Body of pancreas (tissue), 4 donors: ENCODE measurements around the gene MAEA. TPM values are rescaled to one million over a fixed set of nuclear protein-coding genes. Genes with fewer than 3 reads are reported as not detected.

Experiments used
- ATAC-seq: fragments of 150-250 bp; one replicate; pipeline ENCODE4 v1.9.1; 2016
- DNase-seq, 4 donors: peaks; one replicate each; pipeline ENCODE4 v3.0.0-alpha.2; 2019
- H3K27ac ChIP-seq, 4 donors: fragments of 200-600 bp; sonication (generic); 1 replicate in 3 of 4; 2 replicates in 1 of 4; pipeline versions ENCODE4 v1.5.1 to v1.6.1; 2016 to 2019; ENCODE audit warnings: mild to moderate bottlenecking in 1 of 4, mixed read lengths in 1 of 4, moderate library complexity in 1 of 4
- H3K27me3 ChIP-seq, 2 donors: fragments of 200-600 bp; sonication (generic); one replicate each; pipeline ENCODE4 v1.6.0; 2016; ENCODE audit warnings: mild to moderate bottlenecking in 1 of 2
- H3K36me3 ChIP-seq, 2 donors: fragments of 200-600 bp; sonication (generic); replicated peaks in 1 of 2; 2 replicates each; pipeline ENCODE4 v1.5.1; 2016; ENCODE audit warnings: low read depth in 2 of 2; ENCODE audit not compliant: insufficient read depth in 1 of 2
- H3K4me1 ChIP-seq: fragments of 200-600 bp; sonication (generic); one replicate; pipeline ENCODE4 v1.6.0; 2016
- H3K4me3 ChIP-seq, 2 donors: fragments of 200-600 bp; sonication (generic); 1 replicate in 1 of 2; 2 replicates in 1 of 2; pipeline ENCODE4 v1.5.1; 2016 to 2019
- H3K9me3 ChIP-seq, 3 donors: fragments of 200-600 bp; sonication (generic); 1 replicate in 2 of 3; 2 replicates in 1 of 3; pipeline ENCODE4 v1.5.1; 2016
- CTCF ChIP-seq, 7 experiments: fragments of 450-650 bp in 4 of 7; fragments of 200-600 bp in 3 of 7; sonication (generic) in 3 of 7; IDR thresholded peaks; one replicate each; pipeline ENCODE4 v1.5.1; 2016 to 2019; ENCODE audit warnings: antibody characterized with exemption in 7 of 7
- POLR2A ChIP-seq, 3 donors: fragments of 450-650 bp; IDR thresholded peaks; one replicate each; pipeline ENCODE4 v1.6.1; 2016; ENCODE audit warnings: antibody characterized with exemption in 3 of 3, mild to moderate bottlenecking in 2 of 3
- WGBS, 2 donors: methylation state at CpG; one replicate each; pipeline ENCODE4 v1.1.5; 2017; 5-methylcytosine and 5-hydroxymethylcytosine counted together
- intact Hi-C: fragments of 100-400 bp; cut with DNase I; formaldehyde crosslinking; loops from one replicate; pipeline ENCODE4 v1.15.1; 2023
- total RNA-seq, 2 donors: library from RNA; depleted of rRNA; stranded (reverse); fragments of >200 nt; gene quantifications; one replicate each; pipeline ENCODE4 v1.1.0, GENCODE V29; 2016

MAEA gene
- total RNA-seq, 2 donors from 2014 or later = 68.7 to 88.0 TPM

- Histone ChIP-seq H3K36me3 (no peaks in the 10 kb centered on the region), H3K4me3 (no peak overlapping the region), H3K4me1 (no peaks in the 10 kb centered on the region), H3K27ac (no peak overlapping the region), H3K27me3 (no peaks in the 10 kb centered on the region), H3K9me3 (no peaks in the 10 kb centered on the region)
- intact Hi-C loops = no loop called here
- WGBS, 2 donors = 90 to 91% methylated on average over 23 to 24 of the region's 24 CpGs
- DNase-seq (no peak), ATAC-seq (no peak)
- TF ChIP-seq POLR2A (IDR thresholded peaks at IDR 0.05) = no peak
- TF ChIP-seq CTCF (IDR thresholded peaks at IDR 0.05) = no peak
These were observed 29.1 kb upstream of the MAEA start for GRCh38 chr4:1260418-1261106.

DNA sequence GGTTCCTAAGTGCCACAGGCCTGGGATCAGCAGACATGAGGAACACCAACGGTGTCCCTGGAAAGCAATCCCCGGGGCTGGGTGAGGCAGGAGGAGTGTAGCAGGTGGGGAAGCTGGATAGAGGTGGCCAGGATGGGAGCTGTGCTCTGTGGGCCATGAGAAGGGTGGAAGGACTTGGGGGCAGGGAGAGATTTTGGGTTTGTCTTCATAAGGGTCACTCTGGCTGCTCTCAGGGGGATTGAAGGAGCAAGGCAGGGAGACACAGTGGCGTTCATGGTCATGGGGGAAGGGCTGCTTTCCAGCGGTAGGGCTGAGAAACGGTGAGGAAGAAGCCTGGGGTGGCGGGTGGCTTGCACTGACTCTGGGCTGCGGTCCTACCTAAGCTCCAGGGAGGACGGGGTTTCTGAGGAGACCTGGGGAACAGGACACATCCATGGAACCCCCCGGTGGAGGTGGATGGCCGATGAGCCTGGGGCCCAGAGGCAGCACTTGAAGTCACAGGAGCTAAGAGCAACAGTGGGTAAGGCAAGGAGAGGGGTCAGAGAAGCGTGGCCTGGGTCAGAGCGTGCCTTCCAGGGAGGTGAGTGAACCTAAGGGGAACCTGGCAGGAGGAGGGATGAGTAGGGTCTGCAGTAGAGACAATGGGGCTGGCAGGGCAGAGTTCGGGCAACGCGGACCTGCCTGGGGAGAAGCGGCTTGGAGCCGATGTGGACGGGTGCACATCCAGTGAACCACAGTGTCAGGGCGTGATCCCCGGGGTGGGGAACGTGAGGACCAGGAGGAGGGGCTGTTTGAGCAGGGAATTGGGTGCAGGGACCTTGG is 28.4 kb upstream of the MAEA start:
- no peak for TF ChIP-seq POLR2A (IDR thresholded peaks at IDR 0.05)
- no peak for TF ChIP-seq CTCF (IDR thresholded peaks at IDR 0.05)
- H3K9me3 ChIP-seq = no peaks in the 10 kb centered on the region
- DNase-seq (no peak), ATAC-seq (no peak)
- no peaks in the 10 kb centered on the region for H3K36me3 ChIP-seq
- no peaks in the 10 kb centered on the region for H3K27me3 ChIP-seq
- no peaks in the 10 kb centered on the region for H3K4me1 ChIP-seq
- no peak overlapping the region for H3K27ac ChIP-seq
- intact Hi-C loops = no loop called here
- WGBS, 2 donors = 91 to 95% methylated on average over 21 of the region's 21 CpGs
- H3K4me3 ChIP-seq = no peak overlapping the region

GRCh38 chr4:1264942-1265341 is 24.7 kb upstream of the MAEA start:
- Histone ChIP-seq H3K4me1 (no peaks in the 10 kb centered on the region), H3K36me3 (no peaks in the 10 kb centered on the region), H3K27ac (no peak overlapping the region), H3K9me3 (no peaks in the 10 kb centered on the region), H3K4me3 (no peak overlapping the region), H3K27me3 (no peaks in the 10 kb centered on the region)
- intact Hi-C loops = no loop called here
- no peak for DNase-seq
- WGBS, 2 donors = 97% methylated on average over 3 of the region's 3 CpGs
- TF ChIP-seq CTCF (IDR thresholded peaks at IDR 0.05) (no peak), POLR2A (IDR thresholded peaks at IDR 0.05) (no peak)
- no peak for ATAC-seq

DNA sequence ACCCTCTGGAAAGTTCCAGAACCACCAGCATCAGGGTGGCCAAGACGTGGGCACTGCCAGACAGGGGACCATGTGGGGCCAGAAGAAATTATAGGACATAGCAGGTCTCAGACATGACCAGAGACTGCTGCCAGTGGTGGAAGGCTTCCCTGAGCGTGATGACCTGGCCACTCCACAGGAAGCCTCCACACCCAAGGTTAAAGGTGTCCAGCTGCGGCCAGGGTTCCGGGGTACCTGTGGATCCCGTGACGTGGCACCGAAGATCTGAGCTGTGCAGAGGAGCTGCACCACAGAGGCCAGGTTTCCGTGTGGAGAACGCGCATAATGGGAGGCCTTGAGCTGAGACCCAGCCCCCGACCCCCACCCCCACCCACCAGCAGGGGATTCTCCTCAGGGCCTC is 24.3 kb upstream of the MAEA start:
- WGBS, 2 donors = 97 to 100% methylated on average over 1 to 11 of the region's 11 CpGs
- DNase-seq (no peak), ATAC-seq (no peak)
- H3K9me3 ChIP-seq = no peaks in the 10 kb centered on the region
- H3K27ac ChIP-seq = no peak overlapping the region
- TF ChIP-seq CTCF (IDR thresholded peaks at IDR 0.05) (no peak), POLR2A (IDR thresholded peaks at IDR 0.05) (no peak)
- H3K27me3 ChIP-seq = no peaks in the 10 kb centered on the region
- no peaks in the 10 kb centered on the region for H3K36me3 ChIP-seq
- H3K4me3 ChIP-seq = no peak overlapping the region
- intact Hi-C loops = no loop called here
- H3K4me1 ChIP-seq = no peaks in the 10 kb centered on the region
